Activated T-cell treated with anti-CD3 and anti-CD28 coated beads for 24 hours (primary cell): ENCODE measurements around the gene FAM229A.
A peak's percentile ranks its signal among the peaks of the same experiment; 100 is the strongest.
"Not testable (repeated sequence)": the region's sequence is repeated elsewhere in the genome, so short reads cannot be mapped to it uniquely, and the experiment has no call there.

Source experiments
- DNase-seq: peaks from one replicate; pipeline ENCODE4 v3.0.0-alpha.2; 2020; ENCODE audit warnings: low read depth

Gene FAM229A, protein sequence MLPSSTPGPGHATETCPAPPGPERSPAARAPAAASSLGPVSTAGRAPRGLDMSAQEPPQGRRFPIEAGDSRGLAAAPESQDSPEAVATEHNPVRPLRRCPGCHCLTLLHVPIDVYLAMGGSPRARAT

DNA sequence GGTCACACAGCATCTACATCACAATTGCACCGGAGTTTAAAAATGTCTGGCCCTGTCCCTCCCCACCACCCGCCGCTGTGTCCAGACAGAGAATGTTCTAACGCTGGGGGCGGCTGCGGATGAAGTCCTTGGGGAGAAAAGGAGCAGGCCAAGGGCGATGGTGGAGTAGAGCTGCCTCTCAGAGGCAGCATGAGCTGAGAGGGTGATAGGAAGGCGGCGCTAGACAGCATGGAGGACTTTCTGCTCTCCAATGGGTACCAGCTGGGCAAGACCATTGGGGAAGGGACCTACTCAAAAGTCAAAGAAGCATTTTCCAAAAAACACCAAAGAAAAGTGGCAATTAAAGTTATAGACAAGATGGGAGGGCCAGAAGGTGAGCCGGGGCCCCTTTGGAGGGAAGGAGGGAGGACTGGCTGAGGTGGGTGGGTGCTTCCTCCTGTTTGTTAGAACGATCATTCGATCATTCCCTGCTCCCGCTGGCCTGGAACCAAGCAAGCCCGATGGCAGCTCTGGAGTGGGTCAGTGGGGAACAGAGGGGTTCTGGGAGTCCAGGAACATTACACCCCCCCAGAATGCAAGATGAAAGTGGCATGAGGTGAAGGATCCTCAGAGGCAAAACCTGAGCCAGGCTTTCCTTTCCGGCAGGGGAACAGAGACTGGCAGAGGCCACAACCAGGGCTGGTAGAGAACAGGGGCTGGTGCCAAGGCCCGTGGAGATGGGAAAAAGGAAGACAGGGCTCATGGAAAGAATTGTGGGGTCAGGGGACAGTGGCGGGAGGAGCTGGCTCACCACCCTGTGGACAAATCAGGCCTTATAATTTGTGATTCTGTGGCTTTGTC, at the start of gene FAM229A, which contains the start of gene TSSK3:
Gene FAM229A (minus strand): TSS at position 12 of the 840 bp plus-strand sequence. CDS start 394 bp downstream, outside the sequence.
Gene TSSK3 (plus strand): TSS at position 66 of the 840 bp plus-strand sequence. CDS start 163 bp downstream, at position 229.
- DNase-seq: no peak

DNA sequence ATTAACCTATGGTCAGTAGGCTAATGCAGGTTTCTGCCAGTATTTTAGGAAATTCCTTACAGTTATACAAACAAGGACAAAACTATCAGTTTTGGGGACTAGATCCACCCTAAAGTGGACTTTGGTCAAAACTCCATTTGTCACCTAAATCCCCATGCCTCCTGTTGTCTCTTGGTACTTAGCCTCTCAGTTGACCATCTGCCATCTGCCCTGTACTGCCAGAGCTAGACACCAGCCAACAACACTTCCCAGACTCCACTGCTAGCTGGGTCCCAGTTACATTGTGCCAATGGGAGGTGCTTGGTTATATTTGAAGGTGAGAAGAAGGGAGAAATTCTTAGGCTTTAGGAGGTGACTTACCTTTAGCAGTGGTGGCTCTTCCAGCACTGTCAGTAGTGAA, 49.0 kb upstream of the FAM229A start:
- DNase-seq: no peak

DNA sequence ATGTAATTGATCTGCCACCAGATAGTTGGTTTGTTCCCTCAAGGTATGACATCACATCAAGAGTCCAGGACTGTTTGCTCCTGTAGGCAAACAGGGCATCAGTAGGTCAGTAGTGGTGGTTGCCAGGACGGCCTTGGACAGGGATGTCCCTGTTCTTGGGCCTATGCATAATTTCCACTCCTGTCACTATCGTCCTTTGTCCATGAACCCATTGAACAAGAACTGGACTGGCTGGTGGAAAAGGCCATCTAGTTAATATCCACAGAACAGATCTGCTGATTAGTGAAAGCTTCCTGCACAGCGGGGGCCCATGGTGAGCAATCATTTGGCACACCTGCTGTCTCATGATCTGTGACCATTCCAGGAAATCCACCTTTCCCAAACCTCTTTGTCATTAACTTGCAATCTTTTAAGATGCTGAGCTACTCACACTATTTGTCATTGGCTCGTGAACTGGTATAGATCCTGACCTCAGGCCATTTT, 44.4 kb upstream of the FAM229A start:
- no peak for DNase-seq

DNA sequence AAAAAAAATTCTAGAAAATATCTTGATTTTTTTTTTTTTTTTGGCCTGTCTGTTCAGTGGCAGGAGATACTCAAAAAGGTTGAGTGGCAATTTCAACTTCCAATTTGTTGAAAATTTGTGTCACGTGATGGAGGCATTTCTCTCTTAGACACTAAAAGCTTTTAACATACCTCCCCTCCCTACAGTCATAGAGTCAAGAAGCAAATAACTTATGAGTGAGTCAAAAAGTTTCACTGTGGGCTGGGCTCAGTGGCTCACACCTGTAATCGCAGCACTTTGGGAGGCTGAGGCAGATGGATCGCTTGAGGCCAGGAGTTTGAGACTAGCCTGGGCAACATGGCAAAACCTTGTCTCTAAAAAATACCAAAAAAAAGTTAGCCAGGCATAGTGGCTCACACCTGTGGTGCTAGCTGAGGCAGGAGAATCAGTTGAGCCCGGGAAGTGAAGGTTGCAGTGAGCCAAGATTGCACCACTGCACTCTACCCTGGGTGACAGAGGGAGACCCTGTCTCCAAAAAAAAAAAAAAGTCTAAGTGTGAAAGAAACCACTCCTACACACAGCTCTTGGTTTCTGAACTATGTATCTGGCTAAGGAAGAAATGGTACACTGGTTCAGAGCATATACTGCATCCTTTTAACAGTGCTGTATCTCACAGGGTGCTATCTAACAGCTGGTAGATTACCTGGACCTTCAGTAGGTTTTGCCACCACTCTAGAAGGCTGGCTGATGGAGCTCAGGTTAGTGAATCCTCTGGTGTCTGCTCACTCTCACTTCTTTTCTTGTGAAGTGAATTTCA, 43.6 kb upstream of the FAM229A start:
- DNase-seq: no peak

DNA sequence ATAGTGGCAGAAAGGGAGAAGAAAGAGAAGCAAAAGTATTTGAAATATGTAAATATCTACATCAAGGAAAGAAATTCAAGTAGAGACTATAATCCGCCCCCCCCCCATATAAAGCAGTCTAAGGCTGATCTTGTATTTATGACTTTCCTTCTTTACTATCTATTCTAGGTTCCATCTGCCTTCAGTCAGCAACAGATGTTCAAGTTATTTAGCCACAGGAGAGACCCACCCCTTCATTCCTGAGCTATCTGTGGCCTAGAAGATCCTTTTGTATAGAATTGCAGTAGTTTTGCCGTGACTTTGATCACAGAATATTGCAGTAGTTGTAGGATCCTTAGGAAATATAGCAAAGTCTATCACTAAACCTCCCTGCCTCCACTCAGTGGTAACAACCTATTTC, 42.7 kb upstream of the FAM229A start:
- no peak for DNase-seq

DNA sequence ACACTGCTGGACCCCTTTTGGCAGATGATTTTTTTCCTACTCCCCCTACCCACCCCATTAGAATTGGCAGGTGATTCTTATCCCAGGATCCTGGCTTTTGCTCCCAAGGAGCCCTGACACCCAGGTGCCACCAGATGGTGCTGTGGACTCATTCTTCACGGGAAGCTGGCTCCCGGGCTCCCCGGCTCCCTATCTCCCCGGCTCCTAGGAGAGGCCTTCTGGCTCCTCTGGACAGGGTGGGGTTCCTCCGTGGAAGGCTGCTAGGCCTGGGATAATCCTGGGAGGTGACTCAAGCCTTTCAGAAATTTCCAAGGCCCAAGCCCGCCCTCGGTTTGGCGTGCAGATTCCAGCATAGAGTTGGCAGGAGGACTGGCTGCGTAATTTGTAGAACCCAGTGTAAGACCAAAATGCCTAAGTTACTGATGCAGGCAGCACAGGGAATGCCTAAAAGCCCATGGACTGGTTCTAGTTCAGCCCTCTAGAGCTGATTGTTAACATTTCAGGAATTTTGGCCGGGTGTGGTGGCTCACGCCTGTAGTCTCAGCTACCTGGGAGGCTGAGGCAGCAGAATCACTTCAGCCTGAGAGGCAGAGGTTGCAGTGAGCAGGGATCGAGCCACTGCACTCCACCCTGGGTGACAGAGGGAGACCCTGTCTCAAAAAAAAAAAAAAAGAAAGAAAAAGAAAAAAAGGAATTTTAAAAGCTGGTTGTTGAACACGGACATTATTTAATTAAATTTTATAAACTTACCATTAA, 38.8 kb upstream of the FAM229A start:
- peak; percentile 35 for DNase-seq

DNA sequence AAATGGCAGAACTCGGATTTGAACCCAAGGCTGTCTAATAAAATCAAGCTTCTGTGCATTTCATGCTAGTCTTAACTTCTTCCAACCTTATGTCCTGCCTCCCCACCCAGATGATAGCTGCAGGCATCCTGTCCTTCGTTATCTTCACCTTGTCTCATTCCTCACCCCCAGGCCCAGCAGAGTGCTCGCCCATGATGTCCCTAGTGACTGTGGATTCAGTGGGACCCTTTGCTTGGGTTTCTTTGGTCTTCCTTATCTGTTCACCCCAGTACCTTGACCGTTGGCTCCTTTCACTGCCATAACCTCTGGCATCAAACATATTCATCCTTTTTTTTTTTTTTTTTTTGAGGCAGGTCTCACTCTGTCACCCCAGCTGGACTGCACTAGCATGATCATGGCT, 37.6 kb upstream of the FAM229A start:
- no peak for DNase-seq

DNA sequence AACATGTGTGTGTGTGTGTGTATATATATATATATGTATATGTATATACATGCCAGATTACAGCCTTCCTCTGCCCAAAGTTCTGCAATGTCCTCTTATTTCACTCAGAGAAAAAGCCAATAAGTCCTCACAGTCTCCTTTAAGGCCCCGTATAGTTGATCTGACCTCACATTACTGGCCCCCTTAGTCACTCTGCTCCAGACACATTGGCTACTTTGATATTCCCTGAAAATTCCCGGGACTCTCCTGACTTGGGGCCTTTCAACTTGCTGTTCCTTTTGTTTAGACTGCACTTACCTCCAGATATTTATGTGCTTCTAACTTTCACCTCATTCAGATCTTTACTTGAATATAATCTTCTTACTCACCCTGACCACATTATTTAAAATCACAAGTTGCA, 36.1 kb upstream of the FAM229A start:
- no peak for DNase-seq

DNA sequence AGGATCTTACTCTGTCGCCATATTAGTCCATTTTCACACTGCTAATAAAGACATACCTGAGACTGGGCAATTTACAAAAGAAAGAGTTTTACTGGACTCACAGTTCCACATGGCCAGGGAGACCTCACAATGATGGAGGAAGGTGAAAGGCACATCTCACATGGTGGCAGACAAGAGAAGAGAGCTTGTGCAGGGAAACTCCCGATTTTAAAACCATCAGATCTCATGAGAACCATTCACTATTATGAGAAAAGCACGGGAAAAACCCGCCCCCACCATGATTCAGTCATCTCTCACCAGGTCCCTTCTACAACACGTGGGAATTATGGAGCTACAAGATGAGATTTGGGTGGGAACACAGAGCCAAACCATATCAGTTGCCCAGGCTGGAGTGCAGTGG, 34.2 kb upstream of the FAM229A start:
- not testable (repeated sequence) for DNase-seq

DNA sequence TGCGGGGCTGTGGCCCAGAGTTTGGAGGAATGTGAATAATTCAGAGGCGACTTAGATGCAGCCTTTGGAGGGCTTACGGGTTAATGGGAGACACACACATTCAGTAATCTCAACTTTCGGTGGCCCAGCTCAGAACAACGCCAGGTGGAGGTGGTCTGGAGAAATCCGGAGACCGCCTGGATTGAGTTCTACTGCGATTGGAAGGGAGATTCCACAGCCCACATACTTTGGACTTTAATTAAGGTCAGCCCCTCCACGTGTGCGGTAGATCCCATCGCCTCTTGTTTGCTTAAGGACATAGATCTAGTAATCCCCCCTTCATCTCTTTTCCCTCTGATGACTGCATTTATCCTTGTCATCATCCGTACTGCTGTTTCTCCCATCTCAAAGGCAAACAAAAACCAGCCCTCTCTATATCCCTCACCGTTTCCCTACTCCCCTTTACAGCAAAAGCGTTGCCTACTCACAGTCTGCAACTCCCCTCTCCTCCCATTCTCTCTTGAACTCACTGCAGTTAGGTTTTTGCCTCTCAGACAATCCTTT, 32.7 kb upstream of the FAM229A start:
- no peak for DNase-seq

DNA sequence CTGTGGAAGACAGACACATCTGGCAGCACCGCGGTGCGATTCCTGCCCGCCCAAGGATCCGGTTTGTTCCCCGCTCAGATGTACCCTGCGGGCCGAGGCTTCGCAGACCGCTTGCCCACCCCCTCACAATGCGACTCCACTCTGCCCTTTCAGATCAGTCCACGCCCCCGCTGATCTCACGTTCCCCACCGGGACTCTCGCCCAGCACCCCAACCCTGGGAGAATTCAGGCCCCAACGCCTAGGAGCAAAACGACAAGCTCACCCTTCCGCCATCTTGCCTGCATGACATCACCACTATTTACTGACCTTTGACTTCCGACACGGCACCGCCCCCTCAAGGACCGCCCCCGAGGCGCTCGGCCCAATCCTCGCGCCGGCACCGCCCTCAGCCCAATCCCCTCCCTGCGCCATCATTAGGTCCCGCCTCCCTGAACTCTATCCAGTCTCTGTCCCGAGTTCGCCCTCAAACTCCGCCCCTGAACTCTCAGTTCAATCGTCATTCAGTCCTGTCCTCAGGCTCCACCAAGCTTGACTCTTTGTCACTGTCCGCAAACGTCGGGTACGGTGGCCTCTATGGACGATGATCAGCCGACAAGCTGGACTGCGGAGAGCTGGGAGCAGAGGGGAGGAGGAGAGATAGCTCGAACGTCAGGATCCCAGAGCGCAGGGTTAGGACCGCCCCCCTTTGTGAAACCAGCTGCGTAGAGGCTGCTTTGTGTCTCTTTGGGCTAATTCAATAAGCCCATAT, 32.0 kb upstream of the FAM229A start, which contains the start of gene BSDC1:
Gene BSDC1 (minus strand): TSS at position 301 of the 749 bp plus-strand sequence. CDS start 27 bp downstream, at position 274.
- DNase-seq: peak; percentile 98

DNA sequence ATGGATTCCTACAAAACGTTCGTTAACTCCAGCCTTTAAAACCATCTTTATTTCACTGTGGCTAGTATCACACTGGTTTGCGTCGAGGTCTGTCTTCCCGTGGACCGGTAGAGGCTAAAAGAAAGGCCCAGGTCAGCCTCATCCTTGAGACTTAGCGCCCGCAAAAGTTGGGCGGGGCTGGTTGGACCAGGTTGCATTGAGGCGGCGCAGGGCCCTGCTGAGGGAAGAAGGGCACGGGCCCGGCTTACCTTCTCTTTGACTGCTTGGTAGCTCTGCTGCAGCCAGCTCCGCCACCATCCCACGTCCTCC, 31.5 kb upstream of the FAM229A start:
- no peak for DNase-seq

DNA sequence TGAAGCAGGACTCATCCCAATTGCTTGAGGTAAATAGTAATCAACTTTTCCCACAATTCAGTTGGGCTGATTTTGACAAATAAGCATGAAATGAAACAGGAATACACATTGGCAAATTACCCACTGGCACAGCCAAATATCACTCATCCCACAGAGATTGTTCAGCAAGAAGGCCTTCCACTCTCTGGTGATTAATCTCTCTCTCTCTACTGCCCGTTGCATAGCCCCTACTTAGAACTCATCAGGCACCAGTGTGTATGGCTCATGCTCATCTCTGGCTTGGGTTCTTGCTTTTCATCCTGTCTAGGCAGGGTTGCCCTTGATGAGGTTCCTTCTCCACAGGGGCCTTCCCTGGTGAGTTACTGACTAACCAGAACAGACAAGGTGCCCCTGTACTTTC, 30.9 kb upstream of the FAM229A start:
- no peak for DNase-seq

DNA sequence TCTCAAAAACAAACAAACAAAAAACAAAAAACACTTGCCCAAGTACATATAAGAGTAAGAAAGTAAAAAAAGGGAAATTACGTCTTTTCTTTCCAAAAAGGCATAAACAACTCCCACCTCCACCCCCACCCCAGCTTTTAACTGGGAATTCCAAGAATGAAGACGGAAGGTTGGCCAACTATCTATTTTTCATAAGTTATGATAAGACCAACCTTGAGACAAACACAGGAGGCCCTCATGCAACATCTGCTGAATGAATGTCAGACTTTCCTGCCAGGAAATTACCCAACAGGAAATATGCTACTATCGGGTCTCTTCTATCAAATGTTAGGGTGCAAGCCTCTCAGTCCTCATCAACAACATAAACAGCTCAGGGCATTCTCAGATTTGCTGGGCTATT, 30.0 kb upstream of the FAM229A start:
- DNase-seq: no peak

DNA sequence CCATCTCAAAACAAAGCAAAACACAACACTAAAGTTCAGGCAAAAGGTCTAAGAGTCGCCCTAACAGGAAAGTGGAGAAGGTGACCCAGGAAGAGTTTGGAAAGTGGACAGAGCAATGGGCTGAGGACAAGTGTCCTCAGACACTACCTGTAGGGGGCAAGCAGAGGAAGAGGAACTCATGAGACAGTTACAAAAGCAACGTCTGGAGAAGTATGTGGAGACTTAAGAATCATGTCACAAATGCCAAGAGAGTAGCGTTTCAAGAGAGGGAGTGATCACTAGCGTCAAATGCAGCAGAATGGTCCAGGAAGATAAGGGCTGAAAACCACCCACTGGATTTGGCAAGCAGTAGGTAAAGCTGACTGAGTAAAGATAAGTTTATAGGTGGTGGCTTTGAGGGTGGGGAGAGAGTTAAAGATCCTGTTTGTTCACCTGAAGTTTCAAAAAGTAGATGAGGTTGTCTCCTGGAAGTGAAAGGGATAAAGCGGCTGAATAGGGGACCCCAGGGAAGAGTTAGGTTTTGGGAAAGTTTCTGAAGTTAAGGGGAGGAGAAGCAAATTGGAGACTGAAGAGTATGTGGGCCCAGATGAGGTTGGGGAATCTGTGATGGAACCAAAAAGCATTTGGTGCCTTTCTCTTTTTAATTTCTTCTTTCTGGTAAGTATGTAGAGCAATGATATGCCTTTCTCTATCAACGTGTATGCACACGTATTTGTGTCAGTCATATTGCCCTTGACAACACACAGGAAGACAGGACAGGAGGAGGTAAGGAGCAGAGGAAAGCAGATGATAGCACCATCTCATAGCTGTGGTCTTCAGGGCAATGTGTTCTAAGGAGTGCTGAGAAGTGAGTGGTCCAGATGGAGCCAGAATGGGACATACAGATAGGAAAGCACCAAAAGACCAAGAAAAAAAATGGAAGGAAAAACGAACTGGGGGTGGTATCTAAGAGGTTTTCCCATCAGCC, 28.9 kb upstream of the FAM229A start:
- DNase-seq: no peak

DNA sequence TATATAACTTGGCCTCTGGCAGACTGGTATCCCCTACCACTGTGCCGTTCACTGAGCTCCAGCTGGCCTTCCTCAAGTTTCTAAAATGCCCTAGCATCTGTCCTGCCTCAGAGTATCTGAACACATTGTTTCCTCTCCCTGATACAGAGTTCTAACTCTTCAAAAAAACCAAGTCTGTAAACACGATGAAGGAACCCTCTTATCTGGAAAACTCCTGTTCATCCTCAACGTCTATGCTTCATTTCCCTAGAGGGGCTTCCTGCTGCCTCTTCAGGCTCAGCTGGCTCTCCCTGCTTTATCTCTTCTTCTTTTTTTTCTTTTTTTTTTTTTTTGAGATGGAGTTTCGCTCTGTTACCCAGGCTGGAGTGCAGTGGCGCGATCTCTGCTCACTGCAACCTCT, 26.4 kb upstream of the FAM229A start:
- no peak for DNase-seq

DNA sequence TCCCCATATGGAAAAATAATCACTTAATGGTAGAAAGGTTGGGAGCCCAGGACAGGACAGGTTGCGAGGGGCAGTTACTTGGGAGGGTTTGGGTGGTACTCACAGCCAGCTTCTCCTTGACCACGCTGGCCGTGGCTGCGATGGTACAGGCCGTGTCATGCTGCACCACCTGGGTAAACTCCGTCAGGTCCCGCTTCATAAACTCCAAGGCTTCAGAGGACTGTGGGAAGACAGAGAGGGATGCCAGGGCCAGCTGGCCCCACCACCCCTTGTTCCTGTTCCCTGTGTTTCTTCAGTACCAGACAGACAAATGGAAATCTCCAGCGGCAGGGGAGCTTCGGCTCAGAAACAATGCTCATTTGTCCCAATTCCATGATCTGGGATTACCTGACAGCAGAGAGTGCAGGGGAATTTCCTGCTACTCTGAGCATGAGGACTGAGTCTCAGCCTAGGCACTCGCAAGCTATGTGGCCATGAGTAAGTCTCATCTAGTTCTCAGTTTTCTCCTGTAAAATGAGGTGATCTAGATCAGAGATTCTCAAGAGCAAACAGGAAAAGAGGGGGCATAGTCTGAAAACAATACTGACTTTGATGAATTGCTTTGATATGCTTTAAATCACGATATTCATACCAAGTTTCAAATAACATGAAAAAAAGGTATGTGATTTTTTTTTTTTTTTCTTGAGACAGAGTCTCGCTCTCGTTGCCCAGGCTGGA, 24.5 kb upstream of the FAM229A start:
- DNase-seq: no peak

DNA sequence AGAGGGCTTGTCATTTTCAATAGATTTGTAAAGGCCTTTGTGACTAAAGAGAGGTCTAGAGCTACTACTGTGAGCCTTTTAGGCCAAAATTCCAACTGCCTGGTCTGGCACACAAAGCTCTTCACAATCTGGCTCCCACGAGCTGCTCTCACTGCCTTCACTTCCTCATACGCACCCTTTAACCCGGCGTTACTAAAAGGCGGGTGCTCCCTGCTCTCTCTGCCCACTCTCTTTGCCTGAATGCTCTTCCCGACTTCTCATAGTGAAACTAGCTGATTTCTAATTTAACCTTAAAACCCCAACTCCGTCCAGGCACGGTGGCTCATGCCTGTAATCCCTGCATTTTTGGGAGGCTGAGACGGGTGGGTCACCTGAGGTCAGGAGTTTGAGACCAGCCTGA, 17.8 kb upstream of the FAM229A start:
- no peak for DNase-seq
